Stimulated activated naive CD4-positive, alpha-beta T cell treated with Interleukin-2 at 50 U/mL for 16 hours (primary cell): ENCODE results near the gene ZBTB24.
"Not testable (repeated sequence)": the region's sequence is repeated elsewhere in the genome, so short reads cannot be mapped to it uniquely, and the experiment has no call there.

Experiments used
- DNase-seq: peaks from one replicate; lab custom pipeline; 2025; lab: John Stamatoyannopoulos, UW

Gene ZBTB24

DNA sequence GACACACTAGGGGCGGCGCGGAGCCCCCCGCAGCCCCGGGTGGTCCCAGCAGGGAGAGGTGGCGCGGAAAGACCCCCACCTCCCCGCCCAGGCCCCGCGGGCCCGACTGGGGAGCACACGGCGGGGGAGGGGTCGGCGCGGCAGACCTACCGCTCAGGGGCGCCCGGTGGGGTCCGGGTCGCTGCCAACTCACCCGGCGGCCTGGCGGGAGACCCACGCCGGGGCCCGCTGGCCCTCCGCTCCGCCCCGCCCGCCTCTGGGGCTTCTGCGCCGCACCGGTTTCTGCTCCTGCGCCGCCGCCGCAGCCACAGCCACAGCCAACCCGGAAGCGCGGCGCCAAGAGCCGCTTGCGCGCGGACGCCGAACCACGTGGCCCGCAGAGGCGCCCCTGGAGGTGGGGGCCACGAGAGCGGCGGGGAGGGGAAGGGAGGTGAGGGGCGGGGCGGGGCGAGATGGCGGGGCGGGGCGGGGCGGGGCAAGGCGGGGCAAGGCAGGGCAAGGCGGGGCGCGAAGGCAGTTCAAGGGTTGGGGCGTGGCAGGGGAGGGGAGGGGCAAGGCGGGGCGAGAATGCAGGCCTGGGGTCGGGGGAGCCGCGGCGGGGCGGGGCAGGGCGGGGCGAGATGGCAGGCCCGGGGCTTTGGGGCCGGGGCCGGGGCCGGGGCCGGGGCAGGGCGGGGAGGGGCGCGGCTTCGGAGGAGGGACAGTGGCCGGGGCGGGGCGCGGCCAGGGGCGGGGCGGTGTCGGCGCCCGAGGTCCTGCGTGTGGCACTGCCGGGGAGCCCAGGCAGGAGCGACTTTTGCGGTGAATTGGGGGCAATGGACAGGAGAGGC lies at the start of gene ZBTB24:
Gene ZBTB24 (minus strand): TSS at position 315 of the 830 bp plus-strand sequence. CDS start 1,193 bp downstream, outside the sequence.
- DNase-seq = peak; percentile 92

DNA sequence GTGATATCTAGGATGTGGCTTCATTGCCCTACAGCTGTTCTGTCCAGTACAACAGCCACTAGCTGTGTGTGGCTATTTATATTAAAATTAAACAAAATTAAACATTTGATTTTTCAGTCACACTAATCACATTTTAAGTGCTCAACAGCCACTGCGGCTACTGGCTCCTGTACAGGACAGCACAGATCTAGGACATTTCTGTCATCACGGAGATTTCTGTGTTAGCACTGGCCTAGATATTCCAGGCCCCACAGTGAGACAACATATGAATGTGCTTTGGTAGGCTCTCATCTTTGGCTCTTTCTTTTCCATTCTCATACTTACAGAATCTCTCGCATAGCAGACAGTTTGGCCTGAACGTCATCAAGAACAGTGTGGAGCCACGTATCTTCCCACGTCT lies 48.4 kb upstream of the ZBTB24 start:
- DNase-seq = no peak

DNA sequence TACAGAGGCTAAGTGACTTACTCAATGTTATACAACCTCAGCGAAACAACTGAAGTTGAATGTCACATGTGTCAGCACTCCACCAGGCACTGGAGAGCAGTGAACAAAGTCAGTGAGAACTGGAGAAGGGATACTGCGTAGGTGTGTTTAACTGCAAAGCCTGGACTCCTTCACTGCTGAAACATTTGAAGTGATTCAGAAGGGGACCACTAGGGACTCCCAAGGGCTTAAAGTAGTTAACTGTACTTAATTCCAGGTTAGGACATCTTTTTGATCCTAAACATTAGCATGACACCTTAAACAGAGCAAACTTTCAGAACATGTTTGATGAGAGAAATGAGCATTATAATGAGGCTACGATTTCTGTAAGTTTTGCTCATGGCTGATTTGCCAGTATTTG lies 45.0 kb upstream of the ZBTB24 start:
- DNase-seq = no peak

DNA sequence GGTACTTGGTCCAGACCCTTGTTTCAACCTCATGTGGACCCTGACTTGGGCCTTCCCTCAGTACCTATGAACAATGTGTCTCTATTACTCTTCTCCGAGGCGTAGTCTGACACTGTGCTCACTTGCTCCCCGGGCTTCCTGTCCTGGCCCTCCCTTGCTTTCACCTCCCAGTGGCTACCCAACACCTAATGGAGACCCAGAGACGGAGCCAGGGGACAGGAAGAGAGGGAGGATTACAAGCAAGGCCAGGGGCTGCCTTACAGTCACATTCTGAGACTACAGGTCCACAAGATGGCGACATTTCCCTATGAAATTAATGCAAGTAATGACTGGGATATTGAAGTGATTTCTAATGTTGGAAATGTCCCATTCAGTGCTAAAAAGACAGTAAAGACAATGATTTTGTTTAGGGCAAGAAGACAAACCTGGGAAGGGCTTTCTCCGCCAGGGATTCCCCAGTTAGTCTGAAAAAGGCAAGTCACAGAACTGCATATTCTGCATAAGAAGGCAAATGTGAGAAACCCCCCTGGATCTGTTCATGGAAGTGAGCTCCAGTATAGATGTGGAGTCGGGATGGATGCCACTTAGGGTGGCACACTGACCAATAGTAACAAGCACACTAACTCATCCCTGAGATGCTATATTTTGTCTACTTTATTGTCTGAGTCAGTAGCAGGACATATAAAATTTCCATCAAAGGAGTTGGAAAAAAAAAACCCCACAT lies 44.0 kb upstream of the ZBTB24 start:
- DNase-seq = peak; percentile 3

DNA sequence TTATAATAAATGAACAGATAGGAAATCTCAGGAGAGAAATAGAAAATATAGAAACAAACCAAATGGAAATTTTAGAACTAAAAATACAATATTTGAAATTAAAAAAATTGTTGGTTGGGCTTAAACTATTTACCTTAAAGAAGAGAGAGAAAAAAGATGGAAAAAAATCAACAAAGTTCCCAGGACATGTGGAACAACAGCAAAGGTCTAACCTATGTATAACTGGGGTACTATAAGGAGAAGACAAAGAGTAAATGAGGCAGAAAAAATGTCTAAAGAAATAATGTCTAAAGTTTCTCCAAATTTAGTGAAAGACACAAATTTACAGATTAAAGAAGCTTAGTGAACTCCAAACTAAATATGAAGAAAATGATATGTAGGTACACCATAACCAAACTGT lies 41.1 kb upstream of the ZBTB24 start:
- no peak for DNase-seq

DNA sequence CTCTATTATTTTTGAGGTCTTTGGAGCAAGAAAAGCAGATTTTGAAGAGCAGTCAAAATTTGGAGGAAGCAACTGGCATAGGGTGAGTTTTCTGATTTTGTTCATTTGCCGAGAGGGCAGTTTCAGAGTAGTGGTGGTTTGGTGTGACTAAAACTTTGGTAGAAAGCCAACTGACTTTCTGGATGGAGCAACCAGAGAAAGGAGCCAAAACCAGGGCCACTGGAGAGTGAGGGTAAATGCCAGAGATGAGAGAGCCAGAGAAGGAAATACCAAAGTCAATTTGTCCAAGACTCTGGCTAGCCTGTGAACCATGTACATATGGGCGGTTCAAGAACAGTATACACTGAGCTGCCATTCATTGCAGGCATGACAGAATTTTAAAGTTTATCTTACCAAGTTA lies 40.5 kb upstream of the ZBTB24 start:
- no peak for DNase-seq

DNA sequence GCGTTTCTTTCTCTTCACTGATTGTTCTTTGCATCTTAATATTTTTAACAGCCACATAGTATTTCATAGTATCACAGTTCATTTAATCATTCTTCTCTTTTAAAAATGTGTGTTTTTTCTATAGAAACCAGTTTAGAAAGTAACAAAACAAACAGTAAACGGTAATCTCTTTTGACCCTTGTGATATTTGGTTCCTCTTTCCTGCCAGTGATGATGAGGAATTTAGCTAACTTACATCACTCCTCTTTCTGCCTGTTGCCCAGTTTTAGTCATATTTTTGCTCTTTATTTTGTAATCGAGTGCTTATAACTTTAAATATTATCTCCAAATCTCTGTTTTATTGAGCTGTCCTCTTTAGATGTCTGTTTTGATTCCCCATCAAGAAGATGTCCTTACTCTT lies 38.1 kb upstream of the ZBTB24 start:
- no peak for DNase-seq

DNA sequence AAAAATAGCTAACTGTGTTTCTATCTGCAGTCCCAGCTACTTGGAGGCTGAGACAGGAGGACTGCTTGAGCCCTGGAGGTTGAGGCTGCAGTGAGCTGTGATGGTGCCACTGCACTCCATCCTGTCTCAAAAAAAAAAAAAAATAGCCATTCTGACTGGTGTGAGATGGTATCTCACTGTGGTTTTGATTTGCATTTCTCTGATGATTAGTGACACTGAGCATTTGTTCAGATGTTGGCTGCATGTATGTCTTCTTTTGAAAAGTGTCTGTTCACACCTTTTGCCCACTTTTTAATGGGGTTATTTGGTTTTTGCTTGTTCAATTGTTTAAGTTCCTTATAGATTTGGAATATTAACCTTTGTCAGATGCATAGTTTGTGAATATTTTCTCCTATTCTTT lies 36.6 kb upstream of the ZBTB24 start:
- DNase-seq = not testable (repeated sequence)

DNA sequence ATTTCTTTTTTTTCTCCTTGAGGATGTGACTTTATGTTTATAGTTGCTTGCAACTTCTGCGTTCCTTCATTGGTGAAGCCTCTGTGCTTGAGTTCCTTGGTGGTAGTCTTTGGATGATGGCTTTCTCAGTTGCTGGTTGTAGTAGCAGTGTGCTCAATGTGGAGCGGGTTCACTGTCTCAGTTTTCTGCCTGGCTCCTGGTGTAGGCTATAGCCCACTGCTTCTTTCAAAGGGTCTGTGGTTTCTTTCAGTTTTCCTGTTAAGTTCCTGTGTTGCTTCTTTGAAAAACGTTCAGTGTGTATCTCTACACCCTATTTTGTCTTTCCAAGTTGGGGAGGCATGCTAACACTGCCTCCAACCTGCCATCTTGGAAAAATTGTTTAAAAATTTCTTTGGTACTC lies 33.9 kb upstream of the ZBTB24 start:
- DNase-seq = no peak

DNA sequence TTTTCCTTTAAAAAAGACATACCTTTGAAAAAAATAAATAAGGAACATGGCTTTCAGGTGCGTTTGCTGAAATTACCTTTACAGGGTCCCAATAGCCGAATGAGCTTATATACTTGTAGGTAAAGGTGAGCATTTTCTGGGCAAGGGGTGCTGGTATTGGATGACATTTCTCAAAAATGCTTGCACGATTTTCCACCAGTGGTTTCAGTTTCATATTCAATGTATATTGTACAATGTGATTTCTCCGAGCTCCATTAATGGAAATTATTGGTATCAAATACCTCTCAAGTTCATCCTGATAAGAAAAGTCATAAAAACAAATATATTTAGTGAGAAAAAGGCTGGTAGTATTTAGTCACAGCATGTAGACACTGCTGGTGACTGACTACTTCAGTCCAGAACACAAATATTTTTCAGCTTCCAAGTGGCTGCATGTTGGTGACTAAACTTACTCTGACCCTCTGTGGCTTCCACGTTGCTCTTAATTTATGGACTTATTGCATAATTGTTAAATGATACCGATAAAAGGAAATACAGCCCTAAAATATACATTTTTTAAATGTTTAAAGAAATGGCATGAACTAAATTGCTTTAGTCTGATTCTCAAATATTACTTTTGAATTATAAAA lies 32.9 kb upstream of the ZBTB24 start:
- no peak for DNase-seq

DNA sequence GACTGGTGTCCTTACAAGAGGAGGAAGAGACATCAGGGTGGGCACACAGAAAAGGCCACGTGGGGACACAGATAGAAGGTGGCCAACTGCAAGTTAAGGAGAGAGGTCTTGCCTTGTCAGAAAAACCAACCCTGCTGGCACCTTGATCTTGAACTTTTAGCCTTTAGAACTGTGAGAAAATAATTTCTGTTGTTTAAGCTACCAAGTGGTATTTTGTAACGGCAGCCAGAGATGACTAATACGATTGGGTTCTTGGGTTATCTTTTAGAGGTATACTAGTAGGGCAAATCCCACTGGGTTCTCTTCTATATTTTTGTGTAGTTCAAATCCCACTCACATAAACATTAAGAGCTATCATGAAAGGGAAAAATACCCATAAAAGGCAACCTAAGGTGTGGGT lies 31.9 kb upstream of the ZBTB24 start:
- DNase-seq = no peak

DNA sequence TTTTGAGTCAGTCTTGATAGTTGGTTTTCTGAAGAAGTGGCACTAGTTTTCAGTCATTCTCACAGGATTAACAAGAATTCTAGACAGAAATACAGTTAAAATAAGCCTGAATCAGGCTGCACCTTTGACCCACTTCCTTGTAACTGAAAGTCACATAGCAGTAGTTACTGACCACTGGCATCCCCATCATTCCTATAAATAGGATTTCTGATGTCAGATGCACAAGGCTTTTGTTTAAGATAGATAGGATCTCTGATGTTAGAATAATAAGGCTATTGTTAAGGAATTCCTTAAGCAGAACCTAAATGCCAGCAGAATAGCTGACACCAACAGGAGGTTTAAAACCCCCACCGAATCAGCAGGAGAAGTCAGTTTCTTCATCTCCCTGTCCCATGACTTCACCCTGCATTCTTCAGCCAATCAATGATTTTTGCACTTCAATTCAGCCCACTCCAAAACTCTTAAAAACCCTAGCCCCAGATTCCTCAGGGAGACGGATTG lies 30.6 kb upstream of the ZBTB24 start:
- DNase-seq = no peak

DNA sequence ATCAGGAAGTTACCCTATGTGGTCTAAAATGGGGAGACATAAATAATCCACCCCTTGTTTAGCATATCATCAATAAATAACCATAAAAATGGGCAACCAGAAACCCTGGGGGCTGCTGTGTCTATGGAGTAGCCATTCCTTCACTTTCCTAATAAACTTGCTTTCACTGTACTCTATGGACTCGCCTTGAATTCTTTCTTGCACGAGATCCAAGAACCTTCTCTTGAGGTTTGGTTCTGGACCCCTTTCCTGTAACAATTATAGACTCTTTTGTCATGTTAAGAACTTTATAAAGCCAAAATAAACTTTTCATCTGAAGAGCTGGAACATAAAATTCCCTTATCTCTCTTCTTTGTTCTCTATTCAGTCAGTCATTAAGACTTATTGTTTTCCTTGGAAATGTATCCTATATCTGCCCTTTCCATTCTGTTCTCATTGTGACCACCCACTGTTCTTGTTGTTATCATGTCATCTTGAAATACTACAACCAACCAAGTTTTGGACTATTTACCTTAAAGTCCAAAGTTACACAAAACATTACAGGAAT lies 29.3 kb upstream of the ZBTB24 start:
- DNase-seq = no peak

DNA sequence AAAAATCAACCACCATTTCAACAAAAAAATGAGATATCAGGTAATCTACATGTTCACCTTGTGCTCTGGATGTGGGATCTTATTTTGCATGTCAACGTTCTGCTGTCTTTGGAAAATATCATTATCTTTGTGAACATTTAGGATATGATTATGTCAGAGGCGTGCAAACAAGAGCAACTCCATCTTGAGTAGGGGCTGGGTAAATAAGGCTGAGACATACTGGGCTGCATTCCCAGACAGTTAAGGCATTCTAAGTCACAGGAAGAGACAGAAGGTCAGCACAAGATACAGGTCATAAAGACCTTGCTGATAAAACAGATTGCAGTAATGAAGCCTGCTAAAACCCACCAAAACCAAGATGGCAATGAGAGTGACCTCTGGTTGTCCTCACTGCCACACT lies 28.8 kb upstream of the ZBTB24 start:
- no peak for DNase-seq

DNA sequence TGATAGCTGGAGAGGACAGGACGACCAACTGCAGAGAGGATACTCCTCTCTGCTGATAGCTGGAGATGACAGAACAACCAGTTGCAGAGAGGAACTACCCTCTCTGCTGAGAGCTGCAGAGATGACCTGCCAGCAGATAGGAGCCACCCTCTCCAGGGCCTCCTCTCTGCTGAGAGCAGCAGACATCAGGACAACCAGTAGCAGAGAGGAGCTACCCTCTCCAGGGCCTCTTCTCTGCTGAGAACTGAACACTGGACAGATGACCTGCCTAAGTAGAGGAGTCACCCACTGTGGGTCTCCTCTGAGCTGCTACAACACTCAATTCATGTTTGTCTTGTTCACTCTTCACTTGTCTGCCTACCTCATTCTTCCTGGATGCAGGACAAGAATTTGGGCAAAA lies 27.3 kb upstream of the ZBTB24 start:
- no peak for DNase-seq

DNA sequence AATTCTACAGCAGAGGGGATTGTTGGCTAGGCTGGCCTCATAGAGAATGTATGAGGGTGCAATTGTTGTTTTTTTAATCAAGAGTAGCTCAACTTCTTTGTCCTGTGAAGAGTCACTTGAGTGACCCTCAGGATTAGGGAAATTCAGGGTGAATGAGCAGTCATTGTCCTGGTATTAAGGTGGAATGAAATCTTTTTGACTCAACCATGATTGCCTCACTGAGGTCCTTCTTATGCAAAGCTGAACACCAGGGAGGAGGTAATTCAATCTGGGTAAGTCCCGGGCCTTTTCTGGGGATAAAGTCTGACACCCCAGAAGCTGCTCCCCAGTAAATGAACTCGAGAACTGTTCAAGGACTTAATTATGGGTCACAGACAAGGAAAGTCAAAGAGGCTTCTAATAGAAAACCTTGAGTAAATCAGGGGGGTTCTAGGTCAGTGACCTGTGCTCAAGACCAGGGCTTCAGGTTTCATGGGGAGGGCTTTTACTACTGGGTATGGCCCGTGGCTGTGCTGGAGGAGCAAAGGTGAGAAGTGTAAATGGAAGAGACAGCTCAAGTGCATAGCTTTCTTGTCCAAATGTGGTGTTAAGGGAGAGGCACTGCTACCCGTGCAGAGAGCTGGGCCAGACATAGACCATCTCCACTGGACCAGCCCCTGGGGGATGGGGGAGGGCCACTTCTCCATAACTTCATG lies 25.3 kb upstream of the ZBTB24 start:
- no peak for DNase-seq

DNA sequence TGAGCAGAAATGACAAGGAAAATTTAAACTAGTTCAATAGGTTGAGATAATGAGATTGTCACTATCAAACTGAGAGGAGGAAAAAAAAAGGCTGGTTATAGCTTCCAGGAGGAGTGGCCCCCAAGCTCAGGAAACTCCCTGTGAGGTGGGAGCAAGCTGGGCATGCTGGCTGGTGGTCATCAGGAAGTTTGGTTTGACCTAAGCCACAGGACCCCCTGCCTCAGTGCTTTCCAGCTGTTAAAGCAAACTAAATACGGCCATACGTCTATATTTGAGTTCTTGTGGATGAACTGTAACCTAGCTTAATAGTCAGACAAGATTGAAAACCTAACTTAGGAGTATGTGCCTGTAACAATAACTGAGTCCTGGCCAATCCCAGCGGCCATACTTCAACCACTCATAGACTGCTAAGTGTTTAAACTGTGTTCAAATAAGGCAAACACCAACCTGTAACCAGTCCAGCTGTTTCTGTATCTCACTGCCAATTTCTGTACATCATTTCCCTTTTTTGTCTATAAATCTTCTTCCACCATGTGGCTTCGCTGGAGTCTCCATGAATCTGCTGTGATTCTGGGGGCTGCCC lies 24.6 kb upstream of the ZBTB24 start:
- no peak for DNase-seq

DNA sequence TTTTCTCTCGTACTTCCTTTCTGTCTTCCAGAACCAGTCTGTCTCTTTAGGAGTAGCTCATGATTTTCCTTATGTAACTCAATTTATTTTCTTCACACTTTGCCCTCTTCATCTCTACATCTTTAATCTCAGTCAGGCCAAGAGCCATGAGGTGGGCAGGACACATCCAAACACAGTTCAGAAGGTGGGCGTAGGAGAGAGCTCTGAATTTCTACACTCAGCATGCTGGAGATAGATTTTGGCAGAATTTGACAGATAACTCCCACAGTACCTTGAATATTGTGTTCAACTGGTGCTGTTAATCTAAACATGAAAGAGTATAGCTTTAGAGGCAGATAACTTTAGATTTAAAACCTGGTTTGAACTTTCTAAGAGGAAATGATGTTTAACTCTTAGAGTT lies 23.8 kb upstream of the ZBTB24 start:
- DNase-seq = no peak

DNA sequence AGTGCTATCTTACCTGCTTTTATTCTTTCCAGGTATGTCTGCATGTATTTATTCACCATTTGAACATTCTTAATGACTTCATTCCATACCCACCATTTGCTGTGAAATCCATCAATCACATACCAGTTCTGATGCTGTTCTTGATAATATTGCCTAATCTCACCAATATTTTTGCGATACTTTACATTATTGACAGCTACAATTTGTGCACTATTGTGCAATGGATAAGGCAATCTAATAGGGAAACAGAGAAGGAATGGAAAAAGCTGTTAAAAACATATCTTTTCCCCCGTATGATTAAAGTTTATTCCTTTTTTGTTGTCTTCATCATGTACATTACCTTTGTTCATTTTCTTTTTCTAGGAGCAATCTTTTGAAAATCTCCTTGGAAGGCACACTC lies 23.3 kb upstream of the ZBTB24 start:
- DNase-seq = no peak

DNA sequence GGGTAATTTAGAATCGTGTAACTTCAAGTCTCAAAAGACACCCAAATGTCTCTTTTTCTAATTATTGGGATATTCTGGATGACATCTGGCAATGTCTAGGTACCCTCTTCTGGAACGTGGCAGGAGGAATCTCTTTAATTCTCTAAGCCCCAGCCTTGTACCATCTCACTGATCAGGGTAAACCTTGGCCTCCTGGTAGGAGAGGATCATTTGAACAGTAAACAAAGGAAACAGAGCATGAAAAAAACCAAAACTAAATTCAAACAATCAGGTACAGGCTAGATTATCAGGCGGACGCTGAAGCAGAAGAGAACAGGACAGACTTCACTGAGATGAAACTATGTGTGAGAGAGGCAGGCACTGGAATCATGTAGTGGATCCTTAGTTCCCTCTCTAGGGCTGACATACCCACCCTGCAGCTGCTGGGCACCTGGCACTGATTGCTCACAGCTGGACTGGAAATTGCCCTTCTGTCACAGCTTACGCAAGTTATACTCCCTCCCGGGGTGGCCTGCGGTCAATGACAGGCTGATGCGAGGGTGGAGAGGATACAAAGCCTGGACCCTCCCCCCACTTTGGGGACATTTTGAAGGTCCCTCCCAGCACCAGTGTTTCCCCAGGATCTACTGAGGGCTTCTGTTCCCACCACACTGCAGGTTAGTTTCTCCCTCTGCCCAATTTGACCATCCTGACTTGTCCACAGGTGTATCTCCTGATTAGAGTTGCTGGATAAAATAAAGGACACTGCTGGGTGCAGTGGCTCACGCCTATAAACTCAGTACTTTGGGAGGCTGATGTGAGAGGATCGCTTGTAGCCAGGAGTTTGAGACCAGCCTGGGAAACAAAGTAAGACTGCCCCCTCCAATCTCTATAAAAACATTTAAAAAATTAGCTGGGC lies 20.6 kb upstream of the ZBTB24 start:
- DNase-seq = no peak

DNA sequence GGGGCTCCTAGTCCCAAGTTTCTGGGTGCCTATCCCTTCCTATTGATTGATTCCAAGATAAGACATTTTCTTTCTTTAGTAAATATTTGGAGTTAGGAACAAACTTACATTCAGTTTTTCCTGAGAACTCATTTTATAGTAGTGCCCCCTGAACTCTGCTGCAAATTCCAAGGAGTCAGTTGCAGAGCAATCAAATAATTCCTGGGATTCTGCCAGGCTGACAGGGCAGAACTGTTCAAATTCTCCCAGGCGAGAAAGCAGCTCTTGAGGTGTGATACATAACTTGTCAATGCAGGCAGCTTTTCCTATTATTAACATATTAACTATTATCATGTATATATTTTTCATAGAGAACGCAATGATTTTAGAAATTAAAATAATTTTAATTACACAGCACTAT lies 15.9 kb upstream of the ZBTB24 start:
- DNase-seq = no peak
